Natural killer cell (primary cell): ENCODE results near the gene JMJD1C. TPM values are rescaled to one million over a fixed set of nuclear protein-coding genes. Genes with fewer than 3 reads are reported as not detected.

Source experiments
- ATAC-seq, 3 donors: fragments of 150-1000 bp in 2 of 3; fragments of 200-7000 bp in 1 of 3; cut with Tn5 transposase; 1 replicate in 1 of 3; 2 replicates in 2 of 3; pipeline ENCODE4 v1.10.0; 2021; ENCODE audit warnings: mild to moderate bottlenecking in 2 of 3, moderate library complexity in 2 of 3
- DNase-seq, 2 donors: peaks; one replicate each; pipeline versions ENCODE4 v3.0.0 to v3.0.0-alpha.2; 2013 to 2021; ENCODE audit warnings: mixed read lengths in 1 of 2
- H3K27ac ChIP-seq: one replicate; pipeline ENCODE4 v1.5.1; 2013; ENCODE audit warnings: mild to moderate bottlenecking, low read length
- H3K27me3 ChIP-seq: one replicate; pipeline ENCODE4 v1.6.1; 2013; ENCODE audit warnings: low read length; ENCODE audit not compliant: control insufficient read depth, insufficient read depth
- H3K36me3 ChIP-seq: one replicate; pipeline ENCODE4 v1.6.1; 2013; ENCODE audit warnings: low read length; ENCODE audit not compliant: control insufficient read depth, insufficient read depth
- H3K4me1 ChIP-seq: one replicate; pipeline ENCODE4 v1.6.1; 2013; ENCODE audit warnings: low read length; ENCODE audit not compliant: control insufficient read depth, insufficient read depth
- H3K4me3 ChIP-seq: one replicate; pipeline ENCODE4 v1.5.1; 2013; ENCODE audit warnings: low read length
- H3K9me3 ChIP-seq: one replicate; pipeline ENCODE4 v1.6.1; 2013; ENCODE audit warnings: low read length; ENCODE audit not compliant: control insufficient read depth, insufficient read depth
- H3K27ac Mint-ChIP-seq, 2 donors: one replicate each; pipeline ENCODE4 v1.8.0; 2022; ENCODE audit warnings: mild to moderate bottlenecking in 2 of 2, mixed read lengths in 2 of 2, moderate library complexity in 1 of 2
- H3K27me3 Mint-ChIP-seq, 2 donors: one replicate each; pipeline ENCODE4 v1.8.0; 2022; ENCODE audit warnings: low read depth in 2 of 2, mixed read lengths in 2 of 2
- H3K36me3 Mint-ChIP-seq: one replicate; pipeline ENCODE4 v1.8.0; 2022; ENCODE audit warnings: mixed read lengths
- H3K4me1 Mint-ChIP-seq, 2 donors: one replicate each; pipeline ENCODE4 v1.8.0; 2022; ENCODE audit warnings: mixed read lengths in 2 of 2
- H3K4me3 Mint-ChIP-seq: one replicate; pipeline ENCODE4 v1.8.0; 2022; ENCODE audit warnings: mild to moderate bottlenecking, moderate library complexity, mixed read lengths
- H3K9me3 Mint-ChIP-seq, 2 donors: one replicate each; pipeline ENCODE4 v1.8.0; 2022; ENCODE audit warnings: mixed read lengths in 2 of 2
- CTCF ChIP-seq: fragments of 200-600 bp; IDR thresholded peaks from one replicate; pipeline ENCODE4 v1.8.0; 2022; ENCODE audit warnings: antibody characterized with exemption
- WGBS: methylation state at CpG from one replicate; pipeline ENCODE4 v1.1.7; 2013; ENCODE audit warnings: missing lambda C conversion rate; ENCODE audit not compliant: insufficient coverage; 5-methylcytosine and 5-hydroxymethylcytosine counted together
- intact Hi-C: fragments of 100-400 bp; cut with micrococcal nuclease; formaldehyde crosslinking; loops from one replicate; pipeline ENCODE4 v1.14.2; 2022
- total RNA-seq, 4 donors: library from RNA; stranded (reverse); fragments of 120-200 nt in 1 of 4; gene quantifications; one replicate each; pipeline versions ENCODE4 v1.2.3 to v1.2.4, GENCODE V29; 2013 to 2022

Gene JMJD1C
- total RNA-seq, 3 donors from 2014 or later (not counting 1 experiment from before 2014, with no cell fraction given): 125 to 208 (median 156) TPM

GRCh38 chr10:63481815-63482421, 16.1 kb upstream of the JMJD1C start:
- Mint-ChIP-seq H3K27me3 (no peaks in the 10 kb centered on the region), H3K27ac (no peak overlapping the region)
- no peak for DNase-seq

GRCh38 chr10:63480237-63480636, 14.5 kb upstream of the JMJD1C start:
- Histone ChIP-seq H3K4me3 (no peak overlapping the region), H3K27ac (no peak overlapping the region), H3K4me1 (no peaks in the 10 kb centered on the region), H3K9me3 (no peaks in the 10 kb centered on the region), H3K36me3 (no peaks in the 10 kb centered on the region), H3K27me3 (no peaks in the 10 kb centered on the region)
- Mint-ChIP-seq H3K27ac (no peak overlapping the region), H3K4me1 (peaks cover 3 to 4% of the 10 kb centered on the region in 2 donors), H3K9me3 (no peaks in the 10 kb centered on the region), H3K27me3 (no peaks in the 10 kb centered on the region), H3K4me3 (no peak overlapping the region), H3K36me3 (no peaks in the 10 kb centered on the region)
- no peak for ATAC-seq
- no peak for DNase-seq
- intact Hi-C loops: no loop called here
- 98% methylated on average over 4 of the region's 5 CpGs for WGBS
- TF ChIP-seq CTCF: no peak

More at GRCh38 chr10:63481815-63482421, 16.1 kb upstream of the JMJD1C start:
- H3K36me3 ChIP-seq: no peaks in the 10 kb centered on the region
- no peak overlapping the region for H3K27ac ChIP-seq
- no peaks in the 10 kb centered on the region for H3K27me3 ChIP-seq
- TF ChIP-seq CTCF: no peak
- no peak overlapping the region for H3K4me3 ChIP-seq
- no peaks in the 10 kb centered on the region for H3K36me3 Mint-ChIP-seq
- H3K9me3 Mint-ChIP-seq: no peaks in the 10 kb centered on the region
- H3K4me1 Mint-ChIP-seq: peaks cover 4 to 7% of the 10 kb centered on the region in 2 donors
- H3K4me3 Mint-ChIP-seq: no peak overlapping the region
- no peak for ATAC-seq
- H3K9me3 ChIP-seq: no peaks in the 10 kb centered on the region
- intact Hi-C loops: no loop called here
- no peaks in the 10 kb centered on the region for H3K4me1 ChIP-seq
- 93% methylated on average over 2 of the region's 6 CpGs for WGBS

GRCh38 chr10:63478564-63478963, 12.8 kb upstream of the JMJD1C start:
- Mint-ChIP-seq H3K36me3 (no peaks in the 10 kb centered on the region), H3K9me3 (no peaks in the 10 kb centered on the region), H3K27ac (no peak overlapping the region), H3K4me3 (no peak overlapping the region), H3K27me3 (no peaks in the 10 kb centered on the region), H3K4me1 (peaks cover 0 to 4% of the 10 kb centered on the region in 2 donors)
- H3K9me3 ChIP-seq: no peaks in the 10 kb centered on the region
- H3K27me3 ChIP-seq: no peaks in the 10 kb centered on the region
- ATAC-seq (no peak), DNase-seq (no peak)
- no peak for TF ChIP-seq CTCF
- intact Hi-C loops: no loop called here
- no peaks in the 10 kb centered on the region for H3K36me3 ChIP-seq
- no peak overlapping the region for H3K4me3 ChIP-seq
- no peaks in the 10 kb centered on the region for H3K4me1 ChIP-seq
- no peak overlapping the region for H3K27ac ChIP-seq
- 89% methylated on average over 2 of the region's 3 CpGs for WGBS

GRCh38 chr10:63477927-63478326, 12.2 kb upstream of the JMJD1C start:
- DNase-seq (no peak), ATAC-seq (no peak)
- Histone ChIP-seq H3K36me3 (no peaks in the 10 kb centered on the region), H3K4me3 (no peak overlapping the region), H3K27me3 (no peaks in the 10 kb centered on the region), H3K27ac (no peak overlapping the region), H3K4me1 (no peaks in the 10 kb centered on the region), H3K9me3 (no peaks in the 10 kb centered on the region)
- H3K9me3 Mint-ChIP-seq: no peaks in the 10 kb centered on the region
- intact Hi-C loops: no loop called here
- no peak for TF ChIP-seq CTCF
- no peak overlapping the region for H3K4me3 Mint-ChIP-seq
- WGBS: 71% methylated on average over 1 of the region's 1 CpG
- H3K36me3 Mint-ChIP-seq: no peaks in the 10 kb centered on the region
- H3K27ac Mint-ChIP-seq: no peak overlapping the region
- no peaks in the 10 kb centered on the region for H3K27me3 Mint-ChIP-seq
- peaks cover 0 to 4% of the 10 kb centered on the region in 2 donors for H3K4me1 Mint-ChIP-seq
